SH-SY5Y (cell line): ENCODE measurements around the gene CCDC88C.

ENCODE experiments used
- GATA2 ChIP-seq: IDR thresholded peaks from 2 replicates; pipeline ENCODE4 v1.6.1; 2011; ENCODE audit warnings: mild to moderate bottlenecking, low read depth, low read length
- GATA3 ChIP-seq: IDR thresholded peaks from 2 replicates; pipeline ENCODE4 v1.6.1; 2011; ENCODE audit warnings: low read depth, mild to moderate bottlenecking, low read length, moderate library complexity

Gene CCDC88C

DNA sequence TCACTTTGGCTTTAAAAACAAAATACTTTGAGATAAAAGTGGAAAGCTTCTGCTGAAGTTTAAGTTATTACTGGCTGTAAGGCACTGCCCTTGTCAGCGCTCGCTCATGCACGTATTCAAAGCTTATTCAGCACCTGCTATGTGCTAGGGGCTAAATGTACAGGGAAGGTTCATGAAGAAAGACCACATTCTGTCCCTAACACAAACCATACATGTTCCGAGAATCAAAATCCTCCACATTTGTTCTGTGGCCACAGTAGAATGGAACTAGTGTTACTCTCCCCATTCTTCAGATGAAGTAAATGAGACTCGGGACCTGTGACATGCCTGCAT is 139.3 kb downstream of the CCDC88C start:
- no peak for TF ChIP-seq GATA3
- no peak for TF ChIP-seq GATA2

GRCh38 chr14:91277546-91278382 is 139.9 kb downstream of the CCDC88C start:
- TF ChIP-seq GATA3 (no peak), GATA2 (no peak)

GRCh38 chr14:91274796-91275195 is 142.8 kb downstream of the CCDC88C start:
- TF ChIP-seq GATA2, result no peak
- TF ChIP-seq GATA3, result no peak

- TF ChIP-seq GATA3 (no peak), GATA2 (no peak)
Measured at GRCh38 chr14:91273885-91274273, 143.7 kb downstream of the CCDC88C start.

GRCh38 chr14:91273273-91273884 is 144.2 kb downstream of the CCDC88C start:
- no peak for TF ChIP-seq GATA3
- no peak for TF ChIP-seq GATA2

GRCh38 chr14:91272341-91273272 is 145.0 kb downstream of the CCDC88C start:
- TF ChIP-seq GATA2 (no peak), GATA3 (no peak)

DNA sequence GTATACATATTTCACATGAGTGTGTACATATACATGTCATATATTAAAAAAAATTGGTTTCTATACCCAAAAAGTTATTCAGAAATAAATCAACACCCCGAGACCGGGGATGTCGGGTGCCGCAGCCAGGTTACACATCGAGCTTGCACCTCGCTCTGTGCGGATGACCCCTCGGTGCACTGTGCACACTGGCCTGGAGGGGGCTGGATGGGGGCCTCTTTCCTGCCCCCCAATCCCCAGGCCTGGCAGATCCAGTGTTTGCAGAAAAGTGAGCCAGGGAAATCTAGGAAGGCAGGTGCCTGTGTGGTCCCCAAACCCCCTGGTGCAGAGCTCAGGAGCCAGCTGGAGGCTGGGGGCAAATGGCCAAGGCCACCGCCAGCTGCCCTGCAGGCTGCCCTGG is 146.0 kb downstream of the CCDC88C start:
- TF ChIP-seq GATA3, result no peak
- no peak for TF ChIP-seq GATA2

DNA sequence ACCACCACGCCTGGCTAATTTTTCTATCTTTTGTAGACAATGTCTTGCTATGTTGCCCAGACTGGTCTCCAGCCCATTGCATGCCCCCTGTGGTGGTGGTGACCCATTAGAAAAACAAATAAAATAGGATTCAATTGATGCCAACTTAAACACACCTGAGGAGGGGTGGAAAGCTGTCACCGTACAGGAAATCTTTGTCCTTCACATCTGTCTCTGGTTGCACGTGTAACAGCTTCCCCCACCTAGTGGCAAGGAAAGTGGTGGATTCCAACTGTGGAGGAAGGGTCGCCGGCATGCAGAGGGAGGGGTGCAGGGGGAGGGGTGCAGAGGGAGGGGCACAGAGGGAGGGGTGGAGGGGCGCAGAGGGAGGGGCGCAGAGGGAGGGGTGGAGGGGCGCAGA is 147.0 kb downstream of the CCDC88C start:
- TF ChIP-seq GATA2, result no peak
- no peak for TF ChIP-seq GATA3

GRCh38 chr14:91270188-91270587 is 147.4 kb downstream of the CCDC88C start:
- no peak for TF ChIP-seq GATA2
- TF ChIP-seq GATA3, result no peak

DNA sequence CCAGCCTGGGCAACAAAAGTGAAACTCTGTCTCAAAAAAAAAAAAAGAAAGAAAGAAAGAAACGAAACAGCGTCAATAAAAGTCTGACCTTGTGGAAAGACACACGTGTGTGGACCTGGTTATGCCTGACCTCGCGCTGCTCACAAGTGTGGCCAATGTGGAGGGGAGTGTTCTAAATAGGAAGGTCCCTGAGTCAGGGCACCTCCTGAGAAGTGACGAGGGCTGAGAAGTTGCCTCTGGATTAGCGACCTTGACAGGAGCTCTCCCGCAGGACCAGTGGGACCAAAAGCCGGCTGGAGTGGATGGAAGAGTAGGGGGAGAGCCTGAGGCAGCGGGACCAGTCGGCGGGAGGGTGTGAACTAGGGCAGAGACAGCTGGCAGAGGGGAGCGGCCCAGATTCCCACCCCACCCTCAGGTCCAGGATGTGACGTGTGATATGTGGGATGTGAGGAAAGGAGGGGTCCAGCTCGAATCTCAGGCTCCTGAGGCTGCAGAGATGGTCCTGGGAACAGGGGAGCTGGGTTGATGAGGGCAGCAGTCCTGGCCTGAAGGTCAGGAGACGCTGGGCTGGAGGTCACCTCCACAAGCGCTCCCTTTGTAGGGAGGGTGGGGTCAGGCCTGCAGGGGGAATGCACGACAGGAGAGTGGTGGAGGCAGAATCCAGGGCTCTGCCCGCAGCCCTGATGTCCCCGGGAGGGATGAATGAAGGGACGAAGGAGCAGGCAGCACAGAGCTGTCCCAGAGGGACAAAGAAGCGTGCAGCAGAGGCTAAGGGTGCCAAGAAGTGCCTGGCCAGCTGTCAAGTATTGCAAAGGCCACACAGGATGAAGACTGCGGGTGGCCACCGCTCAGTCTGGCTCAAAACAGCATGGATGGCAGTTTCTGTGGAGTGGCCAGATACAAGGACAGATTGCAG is 148.3 kb downstream of the CCDC88C start:
- TF ChIP-seq GATA2 (no peak), GATA3 (no peak)

GRCh38 chr14:91267965-91268437 is 149.6 kb downstream of the CCDC88C start:
- TF ChIP-seq GATA3, result no peak
- no peak for TF ChIP-seq GATA2

DNA sequence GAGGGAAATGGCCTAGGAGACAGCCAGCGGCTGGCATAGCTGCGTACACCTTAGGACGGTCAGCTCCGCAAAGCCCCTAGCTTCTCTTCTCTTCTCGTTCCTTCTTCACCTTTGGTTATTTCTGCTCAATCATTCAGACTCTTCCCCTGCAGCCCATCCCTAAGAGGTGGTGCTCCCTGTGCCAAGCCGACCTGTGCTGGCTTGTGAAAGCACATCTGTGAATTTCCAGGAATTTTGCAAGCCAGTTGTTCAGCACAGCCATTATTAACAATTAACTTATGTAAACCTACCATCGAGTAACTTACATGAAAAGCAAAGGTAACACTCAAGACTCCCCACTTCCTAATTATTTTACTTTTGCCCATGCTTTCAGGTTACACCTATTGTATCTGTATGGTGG is 152.2 kb downstream of the CCDC88C start:
- no peak for TF ChIP-seq GATA2
- no peak for TF ChIP-seq GATA3
